ENCODE results near the gene EAF1. TPM values are rescaled to one million over a fixed set of nuclear protein-coding genes. Genes with fewer than 3 reads are reported as not detected.

EAF1 gene
- total and polyA plus RNA-seq, 2 of the 8 experiments (the other 6 are each of a cell fraction or from before 2014, with no cell fraction given): 13.9 to 26.8 TPM

GRCh38 chr3:15387171-15387581 lies 40.2 kb upstream of the EAF1 start:
- CTCF ChIA-PET (ENCODE audit: partially characterized antibody): interaction anchor here (1.3 to 6.2 kb wide), 4 partner anchors 8 to 119 kb away, joined by 4 to 28 read pairs (median 8); no protein-coding TSS in a partner anchor

More at GRCh38 chr3:15387171-15387581, 40.2 kb upstream of the EAF1 start:
- Histone ChIP-seq H3K56ac (replicated peaks; ENCODE audit: insufficient read length, low read depth, low read length) (no peak overlapping the region), H3K4me1 (replicated peaks in 1 of 4; ENCODE audit: control insufficient read depth in 3 of 4, insufficient read depth in 4 of 4, low read length in 3 of 4) (no peaks in the 10 kb centered on the region), H4K20me1 (replicated peaks in 1 of 2; ENCODE audit: control insufficient read depth in 1 of 2, insufficient read depth in 2 of 2, low read length in 2 of 2) (no peaks in the 10 kb centered on the region), H4K5ac (ENCODE audit: insufficient read length, low read depth, low read length) (no peak overlapping the region), H3K9ac (replicated peaks in 1 of 4; ENCODE audit: extremely low read depth in 1 of 4, low read depth in 3 of 4, low read length in 3 of 4) (no peak overlapping the region), H3K36me3 (ENCODE audit: control insufficient read depth in 2 of 4, insufficient read depth in 4 of 4, low read length in 3 of 4) (no peaks in the 10 kb centered on the region; a peak in 1 of 8 replicates), H2BK5ac (ENCODE audit: low read depth, low read length) (no peak overlapping the region), H3K14ac (ENCODE audit: insufficient read length) (no peak overlapping the region), H3K4me2 (ENCODE audit: insufficient read depth in 1 of 2, low read depth in 2 of 2, low read length in 2 of 2) (no peak overlapping the region), H3K4ac (replicated peaks; ENCODE audit: insufficient read length, low read depth, low read length) (no peak overlapping the region), H3K23ac (ENCODE audit: insufficient read length) (no peak overlapping the region), H2AFZ (ENCODE audit: low read length) (no peak overlapping the region), H3K23me2 (ENCODE audit: low read depth, low read length) (no peaks in the 10 kb centered on the region), H2BK20ac (ENCODE audit: low read length) (no peak overlapping the region), H2BK15ac (ENCODE audit: low read length) (no peak overlapping the region), H4K8ac (ENCODE audit: extremely low read depth, insufficient read depth, low read length) (no peak overlapping the region), H3K79me2 (ENCODE audit: control insufficient read depth in 1 of 2, insufficient read depth in 2 of 2, low read length in 2 of 2) (no peaks in the 10 kb centered on the region), H3K4me3 (ENCODE audit: extremely low read depth in 1 of 4, insufficient read depth in 2 of 4, low read depth in 3 of 4, low read length in 4 of 4) (no peak overlapping the region), H2BK120ac (replicated peaks; ENCODE audit: low read depth, low read length) (no peak overlapping the region), H2AK5ac (ENCODE audit: low read depth, low read length) (no peak overlapping the region), H3K18ac (ENCODE audit: extremely low read depth, low read length) (no peak overlapping the region), H3K27ac (ENCODE audit: low read depth, low read length) (no peak overlapping the region), H4K91ac (replicated peaks; ENCODE audit: insufficient read length, low read length) (no peak overlapping the region), H3K79me1 (ENCODE audit: low read depth, low read length) (no peaks in the 10 kb centered on the region), H2BK12ac (ENCODE audit: low read depth, low read length) (no peak overlapping the region), H3K9me3 (ENCODE audit: insufficient read depth in 2 of 2, low read depth in 1 of 2, low read length in 1 of 2) (peaks cover 6 to 8% of the 10 kb centered on the region in 2 experiments; a peak in 1 of 4 replicates), H3K27me3 (replicated peaks in 1 of 4; ENCODE audit: control insufficient read depth in 3 of 4, extremely low read depth in 1 of 4, insufficient read depth in 3 of 4, low read length in 3 of 4) (no peaks in the 10 kb centered on the region)
- 94% methylated on average over 1 of the region's 1 CpG; no CpG with 5 or more reads in 1 of the 2 experiments for WGBS, 2 experiments (ENCODE audit: extremely low coverage in 1 of 2, insufficient coverage in 1 of 2, insufficient read length in 1 of 2, insufficient replicate concordance in 2 of 2, low coverage in 1 of 2, low lambda C conversion rate in 2 of 2, missing lambda C conversion rate in 1 of 2)
- no peak for FAIRE-seq
- TF ChIP-seq KDM5A (IDR thresholded peaks at IDR 0.05; ENCODE audit: low read length) (no peak), RAD21 (IDR thresholded peaks at IDR 0.05 in 1 of 2, conservative IDR thresholded peaks at IDR 0.05 in 1 of 2; ENCODE audit: low read depth in 2 of 2, low read length in 2 of 2) (no peak), GABPA (IDR thresholded peaks at IDR 0.05; ENCODE audit: borderline replicate concordance, insufficient read depth, low read length) (no peak), SIN3A (conservative IDR thresholded peaks at IDR 0.05 in 1 of 2, IDR thresholded peaks at IDR 0.05 in 1 of 2; ENCODE audit: low read depth in 1 of 2, low read length in 2 of 2) (no peak), MAX (IDR thresholded peaks at IDR 0.05) (no peak), ZNF274 (IDR thresholded peaks at IDR 0.05; ENCODE audit: borderline replicate concordance, extremely low read depth, low read length) (no peak), SIRT6 (IDR thresholded peaks at IDR 0.05; ENCODE audit: low read length) (no peak), SUZ12 (IDR thresholded peaks at IDR 0.05; ENCODE audit: low read length) (no peak), CHD2 (IDR thresholded peaks at IDR 0.05; ENCODE audit: low read length) (no peak), JUND (IDR thresholded peaks at IDR 0.05; ENCODE audit: low read length) (no peak), HDAC2 (IDR thresholded peaks at IDR 0.05; ENCODE audit: borderline replicate concordance in 1 of 2, low read depth in 2 of 2, low read length in 2 of 2) (no peak)
- DNase-seq (ENCODE audit: low read depth in 1 of 2, low spot score in 2 of 2): no peak
- POLR2A ChIA-PET (ENCODE audit: partially characterized antibody): no interaction called here

Measured in H1 (cell line).